H1 (cell line): ENCODE measurements around the gene RNF157. TPM values are rescaled to one million over a fixed set of nuclear protein-coding genes. Genes with fewer than 3 reads are reported as not detected.

Experiments used
- CHD2 ChIP-seq: IDR thresholded peaks from 2 replicates; pipeline ENCODE4 v1.6.1; 2012; ENCODE audit warnings: low read length, improper control_type of control experiment
- CHD7 ChIP-seq: fragments of 300-600 bp; sonication (generic); IDR thresholded peaks from 2 replicates; pipeline ENCODE4 v1.7.1; 2012; ENCODE audit warnings: low read length, moderate library complexity, mild to moderate bottlenecking, inconsistent platforms; ENCODE audit not compliant: insufficient replicate concordance
- CTBP2 ChIP-seq: IDR thresholded peaks from 2 replicates; pipeline ENCODE4 v1.7.0; 2011; ENCODE audit warnings: borderline replicate concordance, mild to moderate bottlenecking, moderate library complexity, mixed read lengths, low read length; ENCODE audit not compliant: insufficient read depth, insufficient read length
- EZH2 ChIP-seq: fragments of 200-600 bp; sonication (generic); IDR thresholded peaks from 2 replicates; pipeline ENCODE4 v1.7.1; 2012; ENCODE audit warnings: low read depth, mild to moderate bottlenecking, moderate library complexity, low read length, inconsistent platforms; ENCODE audit not compliant: severe bottlenecking
- FOSL1 ChIP-seq: IDR thresholded peaks from 2 replicates; pipeline ENCODE4 v1.6.1; 2011; ENCODE audit warnings: mild to moderate bottlenecking, low read depth, low read length, moderate library complexity; ENCODE audit not compliant: insufficient read depth
- NRF1 ChIP-seq: IDR thresholded peaks from 2 replicates; pipeline ENCODE4 v1.6.1; 2011; ENCODE audit warnings: mild to moderate bottlenecking, low read depth, low read length, improper control_type of control experiment
- PHF8 ChIP-seq: fragments of 200-600 bp; sonication (generic); conservative IDR thresholded peaks from 2 replicates; pipeline ENCODE4 v1.7.1; 2012; ENCODE audit warnings: low read depth, mild to moderate bottlenecking, inconsistent platforms, low read length, moderate library complexity
- RNF2 ChIP-seq: fragments of 200-900, 300-1000 bp; sonication (generic); IDR thresholded peaks from 2 replicates; pipeline ENCODE4 v1.7.1; 2016; ENCODE audit warnings: borderline replicate concordance, low read depth, mild to moderate bottlenecking, antibody characterized with exemption, low read length; ENCODE audit not compliant: poor library complexity, severe bottlenecking; ENCODE audit errors: missing control alignments
- SIX5 ChIP-seq: IDR thresholded peaks from 2 replicates; pipeline ENCODE4 v1.6.1; 2011; ENCODE audit warnings: mild to moderate bottlenecking, low read depth, low read length
- SP1 ChIP-seq: IDR thresholded peaks from 2 replicates; pipeline ENCODE4 v1.6.1; 2011; ENCODE audit warnings: low read depth, low read length
- SP2 ChIP-seq: IDR thresholded peaks from 2 replicates; pipeline ENCODE4 v1.6.1; 2012; ENCODE audit warnings: mild to moderate bottlenecking, low read length, inconsistent platforms
- TAF7 ChIP-seq: optimal IDR thresholded peaks from 2 replicates; pipeline ENCODE3; 2011; ENCODE audit warnings: low read depth, mild to moderate bottlenecking, inconsistent platforms, low read length, moderate library complexity, borderline replicate concordance
- polyA plus RNA-seq, 7 experiments: library from polyadenylated mRNA; depleted of rRNA in 3 of 7; stranded (reverse) in 5 of 7; unstranded in 2 of 7; fragments of >200 nt in 5 of 7; fragments of 200-250 nt in 2 of 7; gene quantifications; 1 replicate in 5 of 7; 2 replicates in 1 of 7; 4 replicates in 1 of 7; pipeline versions ENCODE4 v1.2.1 to v1.2.3, GENCODE V29; 2011 to 2013; ENCODE audit warnings: missing spikeins in 2 of 7, mixed read lengths in 2 of 7
- total RNA-seq: library from RNA; stranded (reverse); fragmentation: NEBNext Ultra II Directional; extraction: Animal tissue kit (Norgen Biotek cat#: 25700); gene quantifications from 2 replicates; pipeline ENCODE4 v1.2.1, GENCODE V29; 2021

RNF157 gene
- total and polyA plus RNA-seq, 2 of the 8 experiments (the other 6 are each of a cell fraction or from before 2014, with no cell fraction given), result 13.4 to 16.7 TPM

- TF ChIP-seq CHD7, result no peak
- TF ChIP-seq PHF8, result no peak
- no peak for TF ChIP-seq SIX5
- no peak for TF ChIP-seq FOSL1
- no peak for TF ChIP-seq CHD2
- no peak for TF ChIP-seq CTBP2
- TF ChIP-seq EZH2, result no peak
- no peak for TF ChIP-seq SP1
- no peak for TF ChIP-seq SP2
- TF ChIP-seq RNF2, result no peak
- no peak for TF ChIP-seq NRF1
- no peak for TF ChIP-seq TAF7
Observed at GRCh38 chr17:76200354-76200753, 39.9 kb downstream of the RNF157 start (continued).
